PC-9 (cell line): ENCODE results near the gene TFF2.

Source experiments
- CTCF ChIP-seq: fragments of 200-600 bp; sonication (generic); conservative IDR thresholded peaks from 2 replicates; pipeline ENCODE4 v1.6.1; 2017; ENCODE audit warnings: mixed run types, antibody characterized with exemption, mild to moderate bottlenecking, moderate library complexity
- EZH2 ChIP-seq: fragments of 200-600 bp; sonication (generic); IDR thresholded peaks from 2 replicates; pipeline ENCODE4 v1.8.0; 2017; ENCODE audit warnings: antibody characterized with exemption, low read depth

- TF ChIP-seq CTCF (no peak), EZH2 (no peak)
These were observed 12.5 kb upstream of the TFF2 start for GRCh38 chr21:42363312-42363711.
